ENCODE measurements around the gene PTPRN2.
A peak's percentile ranks its signal among the peaks of the same experiment; 100 is the strongest.

PTPRN2 gene

GRCh38 chr7:158486919-158487318 is 100.7 kb downstream of the PTPRN2 start:
- DNase-seq, result no peak

- DNase-seq, result no peak
Observed at GRCh38 chr7:158484801-158485531, 102.7 kb downstream of the PTPRN2 start.

GRCh38 chr7:158482480-158482879 is 105.1 kb downstream of the PTPRN2 start:
- DNase-seq, result no peak

GRCh38 chr7:158479664-158480025 is 108.0 kb downstream of the PTPRN2 start:
- no peak for DNase-seq

GRCh38 chr7:158479021-158479663 is 108.5 kb downstream of the PTPRN2 start:
- no peak for DNase-seq

GRCh38 chr7:158477866-158478265 is 109.8 kb downstream of the PTPRN2 start:
- DNase-seq, result no peak

- no peak for DNase-seq
Observed at GRCh38 chr7:158476331-158476932, 111.2 kb downstream of the PTPRN2 start.

- DNase-seq, result no peak
Observed at GRCh38 chr7:158475679-158476052, 112.0 kb downstream of the PTPRN2 start.

GRCh38 chr7:158475036-158475678 is 112.5 kb downstream of the PTPRN2 start:
- no peak for DNase-seq

GRCh38 chr7:158474488-158474887 is 113.1 kb downstream of the PTPRN2 start:
- no peak for DNase-seq

- DNase-seq, result no peak
Observed at GRCh38 chr7:158473946-158474345, 113.7 kb downstream of the PTPRN2 start.

- peak; percentile 86 for DNase-seq
Observed at GRCh38 chr7:158473221-158473620, 114.4 kb downstream of the PTPRN2 start.

- peak; percentile 67 for DNase-seq
Observed at GRCh38 chr7:158472596-158472995, 115.0 kb downstream of the PTPRN2 start.

GRCh38 chr7:158471716-158472115 is 115.9 kb downstream of the PTPRN2 start:
- DNase-seq, result no peak

- DNase-seq, result no peak
Observed at GRCh38 chr7:158470336-158470735, 117.3 kb downstream of the PTPRN2 start.

- DNase-seq, result no peak
Observed at GRCh38 chr7:158469396-158470051, 118.1 kb downstream of the PTPRN2 start.

GRCh38 chr7:158468700-158469296 is 118.8 kb downstream of the PTPRN2 start:
- DNase-seq, result no peak

- DNase-seq, result peak; percentile 83
Observed at GRCh38 chr7:158468181-158468580, 119.4 kb downstream of the PTPRN2 start.

- DNase-seq, result no peak
Observed at GRCh38 chr7:158467562-158467961, 120.1 kb downstream of the PTPRN2 start.

GRCh38 chr7:158463317-158463716 is 124.3 kb downstream of the PTPRN2 start:
- no peak for DNase-seq

- no peak for DNase-seq
Observed at GRCh38 chr7:158461824-158462223, 125.8 kb downstream of the PTPRN2 start.

- DNase-seq, result no peak
Observed at GRCh38 chr7:158460665-158461064, 127.0 kb downstream of the PTPRN2 start.
